Activated CD4-positive, alpha-beta T cell treated with anti-CD3 and anti-CD28 coated beads for 24 hours (primary cell): Measurements from ENCODE around the gene SLC38A11.
"Not testable (repeated sequence)": the region's sequence is repeated elsewhere in the genome, so short reads cannot be mapped to it uniquely, and the experiment has no call there.

Experiments
- DNase-seq, 2 donors: peaks; one replicate each; pipeline ENCODE4 v3.0.0-alpha.2; 2020; ENCODE audit warnings: low read depth in 2 of 2

SLC38A11 gene

DNA sequence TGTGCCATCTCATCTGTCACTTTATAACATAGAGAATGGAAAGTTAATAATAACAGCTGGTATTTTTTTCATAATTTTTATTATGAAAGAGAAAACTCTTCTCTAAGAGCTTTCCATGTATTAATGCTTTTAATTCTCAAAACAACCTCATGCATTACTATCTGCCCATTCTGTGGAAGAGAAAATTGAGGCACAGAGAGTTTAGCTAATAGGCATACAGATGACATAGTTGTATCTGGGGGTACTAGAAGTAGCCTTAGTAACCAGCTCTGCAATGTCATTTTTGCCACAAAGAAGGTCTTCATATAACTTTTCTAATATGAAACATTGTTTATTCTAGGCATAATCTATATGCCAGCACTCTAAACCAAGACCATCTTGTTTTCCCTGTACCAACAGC lies 77.4 kb downstream of the SLC38A11 start:
- no peak for DNase-seq

DNA sequence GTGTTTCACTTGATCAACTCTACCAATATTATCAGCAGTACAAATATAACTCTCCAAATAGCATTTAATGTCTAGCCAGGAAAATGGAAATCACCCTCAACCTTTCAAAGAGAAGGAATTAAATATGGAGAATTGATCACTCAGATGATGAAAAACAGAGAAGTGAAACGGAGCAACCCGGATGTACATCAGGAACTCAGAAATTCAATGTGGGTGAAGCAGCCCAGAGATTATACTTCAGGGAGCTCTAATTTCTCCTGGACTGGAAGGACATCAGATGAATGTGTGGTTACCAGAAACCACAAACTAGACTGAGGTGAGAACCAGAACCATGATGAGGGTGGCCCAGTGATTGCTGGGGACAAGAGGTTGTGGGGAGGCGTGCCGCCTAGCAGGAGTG lies 78.2 kb downstream of the SLC38A11 start:
- DNase-seq, result no peak

DNA sequence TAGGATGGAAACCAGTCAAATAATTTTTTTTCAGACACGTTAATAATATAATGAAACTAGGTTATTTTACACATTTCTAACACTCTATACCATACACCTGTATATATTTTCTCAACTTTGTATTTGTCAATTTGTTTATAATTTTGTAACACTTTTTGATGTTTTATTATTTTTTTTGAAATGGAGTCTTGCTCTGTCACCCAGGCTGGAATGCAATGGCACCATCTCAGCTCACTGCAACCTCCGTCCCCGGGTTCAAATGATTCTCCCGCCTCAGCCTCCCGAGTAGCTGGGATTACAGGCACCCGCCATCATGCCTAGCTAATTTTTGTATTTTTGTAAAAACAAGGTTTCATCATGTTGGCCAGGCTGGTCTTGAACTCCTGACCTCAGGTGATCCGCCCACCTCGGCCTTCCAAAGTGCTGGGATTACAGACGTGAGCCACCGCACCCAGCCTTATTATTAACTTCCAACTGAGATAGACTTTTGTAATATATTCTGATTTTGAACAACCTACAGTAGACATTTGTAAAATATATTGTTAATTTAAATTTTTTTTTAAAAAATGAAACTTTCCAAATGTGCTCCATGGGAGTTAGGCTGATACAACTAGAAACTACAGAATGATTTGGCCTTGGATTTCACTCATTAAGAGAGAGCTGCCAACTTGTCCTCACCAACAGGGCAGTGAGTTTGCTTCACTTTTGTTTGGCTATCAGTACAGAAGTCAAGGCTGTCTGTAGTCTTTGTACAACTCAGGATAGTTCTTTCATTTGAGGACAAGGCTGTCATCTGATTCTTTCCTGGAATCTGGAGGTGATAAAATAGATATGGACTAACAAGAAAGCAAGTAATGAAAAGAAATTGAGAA lies 79.8 kb downstream of the SLC38A11 start:
- DNase-seq, result no peak

GRCh38 chr2:164873210-164873908 lies 82.0 kb downstream of the SLC38A11 start:
- no peak for DNase-seq

DNA sequence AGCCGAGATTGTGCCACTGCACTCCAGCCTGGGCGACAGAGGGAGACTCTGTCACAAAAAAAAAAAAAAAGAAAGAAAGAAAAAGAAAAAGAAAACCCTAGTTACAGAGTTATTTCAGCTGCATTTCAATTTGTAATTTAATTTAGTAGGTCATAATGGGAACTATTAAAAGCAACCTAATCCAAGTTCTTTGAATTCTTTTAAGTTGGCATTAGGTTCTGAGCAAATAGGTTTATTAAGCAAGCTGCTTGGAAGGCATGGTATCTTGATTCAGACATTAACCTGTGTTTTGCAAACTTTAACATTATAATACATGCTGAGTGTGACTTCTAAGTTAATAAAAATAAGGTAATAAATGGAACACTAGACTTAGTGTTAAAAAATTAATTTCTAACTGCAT lies 83.9 kb downstream of the SLC38A11 start:
- no peak for DNase-seq

DNA sequence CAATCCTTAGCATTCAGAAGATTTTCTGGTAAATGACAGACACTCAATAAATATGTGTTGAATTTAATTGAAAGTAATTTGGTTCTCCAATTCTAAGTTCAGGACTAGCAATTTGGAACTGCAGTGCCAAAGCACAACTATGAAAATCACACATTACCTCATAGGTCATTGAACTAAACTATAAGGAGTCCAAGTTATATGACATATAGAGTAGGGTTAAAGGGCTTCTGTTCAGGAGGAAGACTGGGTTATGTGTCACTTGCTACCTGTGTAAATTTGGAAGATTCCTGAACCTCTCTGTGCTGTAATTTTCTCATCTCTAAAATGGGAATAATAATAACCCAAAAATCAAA lies 85.9 kb downstream of the SLC38A11 start:
- DNase-seq, result no peak

- no peak for DNase-seq
Observed at GRCh38 chr2:164868563-164869419, 86.5 kb downstream of the SLC38A11 start.

- DNase-seq, result no peak
Observed at GRCh38 chr2:164867779-164868397, 87.4 kb downstream of the SLC38A11 start.

- not testable (repeated sequence) for DNase-seq
Observed at GRCh38 chr2:164866381-164866780, 88.9 kb downstream of the SLC38A11 start.

DNA sequence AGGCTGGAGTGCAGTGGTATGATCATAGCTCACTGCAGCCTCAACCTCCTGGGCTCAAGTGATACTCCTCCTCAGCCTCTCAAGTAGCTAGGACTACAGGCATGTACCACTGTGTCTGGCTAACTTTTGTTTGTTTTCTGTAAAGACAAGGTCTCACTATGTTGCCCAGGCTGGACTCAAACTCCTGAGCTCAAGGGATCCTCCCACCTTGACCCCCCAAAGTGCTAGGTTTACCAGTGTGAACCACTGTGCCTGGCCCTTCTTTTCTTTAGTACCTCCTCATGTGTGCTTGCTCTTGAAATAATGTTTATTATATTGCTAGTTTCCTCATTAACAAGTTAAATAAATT lies 94.7 kb downstream of the SLC38A11 start:
- DNase-seq, result no peak

GRCh38 chr2:164859906-164860693 lies 95.2 kb downstream of the SLC38A11 start:
- DNase-seq, result not testable (repeated sequence)

DNA sequence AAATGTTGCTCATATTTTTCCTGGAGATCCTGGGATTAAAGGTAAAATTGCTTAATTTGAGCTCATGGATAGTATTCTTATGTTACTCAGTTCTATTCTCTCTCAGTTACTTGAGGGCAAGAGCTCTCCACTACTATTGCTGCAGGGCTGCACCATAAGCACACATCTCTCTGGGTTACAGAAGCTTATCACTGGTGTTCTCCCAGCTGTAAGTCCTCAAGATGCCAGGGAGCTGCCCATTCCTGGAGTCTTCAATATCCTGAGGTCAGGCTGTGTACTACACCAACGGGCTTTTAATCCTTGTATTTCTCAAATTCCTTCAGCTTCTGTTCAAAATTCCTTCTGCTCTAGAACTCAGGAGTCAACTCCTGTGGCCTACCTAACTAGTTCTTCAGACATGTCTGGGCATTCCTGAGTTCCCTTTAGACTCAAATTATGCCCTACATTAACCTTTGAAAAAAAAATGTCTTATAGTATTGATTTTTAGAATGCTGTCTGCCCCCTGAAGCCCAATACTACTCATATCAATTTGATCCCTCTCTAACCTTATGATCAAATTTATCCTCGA lies 96.0 kb downstream of the SLC38A11 start:
- no peak for DNase-seq

- no peak for DNase-seq
Observed at GRCh38 chr2:164852086-164852485, 103.2 kb downstream of the SLC38A11 start.

DNA sequence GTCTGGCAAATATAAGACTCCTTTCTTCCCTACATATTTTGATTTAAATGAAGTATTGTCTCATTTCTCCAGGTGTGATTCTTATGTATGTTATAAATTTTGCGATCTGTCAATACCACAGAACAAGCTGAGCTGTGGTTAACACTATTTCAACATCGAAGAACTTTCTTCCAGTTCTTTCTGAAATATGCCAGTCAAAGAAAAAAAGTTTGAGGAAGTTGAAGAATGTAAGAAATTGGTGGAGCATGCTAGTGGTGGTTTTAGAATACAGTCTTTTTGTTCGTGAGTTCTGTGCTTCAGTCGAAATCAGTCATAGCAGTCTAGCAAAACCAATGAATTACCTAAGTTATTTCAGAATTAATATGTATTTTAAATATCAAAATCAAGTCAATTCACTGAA lies 105.1 kb downstream of the SLC38A11 start:
- no peak for DNase-seq

- DNase-seq, result no peak
Observed at GRCh38 chr2:164849506-164849905, 105.8 kb downstream of the SLC38A11 start.

GRCh38 chr2:164847981-164848741 lies 107.2 kb downstream of the SLC38A11 start:
- DNase-seq, result no peak

GRCh38 chr2:164847291-164847690 lies 108.0 kb downstream of the SLC38A11 start:
- DNase-seq, result no peak

DNA sequence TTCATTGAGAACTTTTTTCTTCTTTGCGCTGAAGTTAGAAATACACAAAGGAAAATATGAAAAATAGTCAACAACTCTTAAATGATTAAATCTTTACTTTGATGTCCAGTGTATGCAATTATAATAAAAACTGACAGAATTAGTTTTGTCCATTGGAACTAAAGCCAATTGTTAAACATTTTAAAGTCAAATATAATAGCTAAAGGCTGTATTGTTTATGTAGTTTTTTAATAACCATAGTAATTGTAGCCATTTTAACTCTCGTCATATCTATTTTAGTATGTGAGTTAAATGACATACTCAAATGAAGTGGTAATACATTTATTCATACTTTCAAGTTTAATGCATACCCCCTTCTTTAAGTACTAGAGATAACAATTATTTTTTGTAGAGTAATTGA lies 109.0 kb downstream of the SLC38A11 start:
- DNase-seq, result no peak
